Measurements from ENCODE around the gene KISS1.

Gene KISS1

GRCh38 chr1:204216880-204217647, 20.8 kb upstream of the KISS1 start (continued):
- TF ChIP-seq ZNF639 (tag by site-specific recombination; IDR thresholded peaks at IDR 0.05) (no peak), ZNF433 (tag by site-specific recombination; IDR thresholded peaks at IDR 0.05; ENCODE audit: low read depth) (no peak), PRDM4 (tag by site-specific recombination; IDR thresholded peaks at IDR 0.05) (no peak), ZNF114 (tag by site-specific recombination; IDR thresholded peaks at IDR 0.05) (no peak), ZNF600 (tag by site-specific recombination; IDR thresholded peaks at IDR 0.05) (no peak), ZNF155 (tag by site-specific recombination; IDR thresholded peaks at IDR 0.05) (no peak)

- Histone ChIP-seq H3K4me1 (ENCODE audit: control insufficient read depth, insufficient read depth, low read length) (no peaks in the 10 kb centered on the region), H3K9me3 (ENCODE audit: control insufficient read depth, insufficient read depth, low read depth, low read length) (no peaks in the 10 kb centered on the region), H3K36me3 (ENCODE audit: control insufficient read depth in 2 of 2, insufficient read depth in 1 of 2, low read length in 2 of 2) (no peaks in the 10 kb centered on the region), H3K4me3 (ENCODE audit: low read depth, low read length) (no peak overlapping the region), H3K27ac (ENCODE audit: extremely low read depth, low read depth, low read length) (no peak overlapping the region)
- ChIA-PET POLR2A (no interaction called here), CTCF (interaction anchor here (0.6 to 4.5 kb wide), 7 partner anchors 10 to 284 kb away, joined by 3 to 49 read pairs (median 16); partner anchors contain the start of gene PLEKHA6)
- TF ChIP-seq SCRT1 (tag by site-specific recombination; IDR thresholded peaks at IDR 0.05; ENCODE audit: borderline replicate concordance) = no peak
- no peak for TF ChIP-seq SP3 (tag by site-specific recombination; IDR thresholded peaks at IDR 0.05)
- TF ChIP-seq ZNF600 (tag by site-specific recombination; IDR thresholded peaks at IDR 0.05) = no peak
- TF ChIP-seq ZNF501 (tag by site-specific recombination; IDR thresholded peaks at IDR 0.05) = no peak
- no peak for TF ChIP-seq ZNF302 (tag by site-specific recombination; IDR thresholded peaks at IDR 0.05; ENCODE audit: low read depth)
- TF ChIP-seq ZNF404 (tag by site-specific recombination; IDR thresholded peaks at IDR 0.05) = no peak
- no peak for TF ChIP-seq ZSCAN18 (tag by site-specific recombination; IDR thresholded peaks at IDR 0.05)
- TF ChIP-seq ZNF112 (tag by site-specific recombination; IDR thresholded peaks at IDR 0.05) = no peak
- TF ChIP-seq ZNF202 (tag by site-specific recombination; IDR thresholded peaks at IDR 0.05; ENCODE audit: borderline replicate concordance) = no peak
These were observed 19.9 kb upstream of the KISS1 start for GRCh38 chr1:204216236-204216635.

- ChIA-PET CTCF (interaction anchor here (0.6 to 4.5 kb wide), 28 partner anchors 8 to 1924 kb away, joined by 3 to 49 read pairs (median 4); partner anchors contain the start of gene PLEKHA6), POLR2A (interaction anchor here (0.6 to 0.8 kb wide), 2 partner anchors 10 to 115 kb away, joined by 3 to 5 read pairs; no protein-coding TSS in a partner anchor)
- no peaks in the 10 kb centered on the region for H3K36me3 ChIP-seq (ENCODE audit: control insufficient read depth in 2 of 2, insufficient read depth in 1 of 2, low read length in 2 of 2)
- TF ChIP-seq YY2 (tag by site-specific recombination; IDR thresholded peaks at IDR 0.05) = no peak
- no peak for TF ChIP-seq TCF7L2 (IDR thresholded peaks at IDR 0.05; ENCODE audit: borderline replicate concordance, low read depth, low read length)
- peak; percentile 52 for TF ChIP-seq EGR2 (tag by site-specific recombination; IDR thresholded peaks at IDR 0.05; ENCODE audit: low read depth)
- TF ChIP-seq ZNF169 (tag by site-specific recombination; IDR thresholded peaks at IDR 0.05) = no peak
- TF ChIP-seq ZFHX2 (tag by site-specific recombination; conservative IDR thresholded peaks at IDR 0.05) = peak; percentile 23; the same call in 1 of the 2 replicates
- H3K4me3 ChIP-seq (ENCODE audit: low read depth, low read length) = peak within 1 kb of the TSS; percentile 36
- H3K27ac ChIP-seq (ENCODE audit: extremely low read depth, low read depth, low read length) = no peak within 1 kb of the TSS
- H3K9me3 ChIP-seq (ENCODE audit: control insufficient read depth, insufficient read depth, low read depth, low read length) = no peaks in the 10 kb centered on the region
- H3K4me1 ChIP-seq (ENCODE audit: control insufficient read depth, insufficient read depth, low read length) = no peaks in the 10 kb centered on the region
These were observed 17.7 kb upstream of the KISS1 start, which contains the start of gene GOLT1A for GRCh38 chr1:204213668-204214662. TSS of gene GOLT1A (minus strand) at chr1:204213988. CDS start at chr1:204213906, 82 bp downstream.
